GM21825 (cell line): ENCODE measurements around the gene ADCK1.
"Not testable (repeated sequence)": the region's sequence is repeated elsewhere in the genome, so short reads cannot be mapped to it uniquely, and the experiment has no call there.

Experiments
- ATAC-seq: cut with Tn5 transposase; IDR thresholded peaks from one replicate; pipeline ENCODE4 v1.9.1; 2021; ENCODE audit warnings: mild to moderate bottlenecking, moderate library complexity; ENCODE audit not compliant: unreplicated experiment

Gene ADCK1

GRCh38 chr14:77864085-77864484 lies 64.2 kb downstream of the ADCK1 start:
- ATAC-seq = no peak

- no peak for ATAC-seq
Observed at GRCh38 chr14:77864580-77864979, 64.7 kb downstream of the ADCK1 start.

- no peak for ATAC-seq
Observed at GRCh38 chr14:77865455-77865854, 65.5 kb downstream of the ADCK1 start.

- ATAC-seq = no peak
Observed at GRCh38 chr14:77866932-77867331, 67.0 kb downstream of the ADCK1 start.

DNA sequence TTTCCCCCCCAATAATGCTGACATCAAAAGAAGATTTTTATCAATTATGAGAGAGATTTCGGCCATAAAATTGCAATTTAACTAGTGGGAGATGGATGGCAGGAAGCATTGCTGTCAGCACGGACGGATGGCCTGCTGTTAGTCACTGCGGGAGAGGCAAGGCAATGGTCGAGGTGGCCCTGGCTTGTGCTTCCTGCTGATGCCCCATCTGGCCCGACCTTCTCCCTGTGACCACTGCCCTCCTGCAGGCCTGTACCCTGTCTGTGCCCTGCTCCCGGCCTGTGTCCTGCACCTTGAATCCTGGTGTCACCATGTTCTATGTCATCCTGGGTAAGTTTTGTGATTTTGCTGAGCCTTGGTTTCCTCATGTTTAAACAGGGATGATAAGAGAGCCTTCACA lies 67.6 kb downstream of the ADCK1 start:
- no peak for ATAC-seq

DNA sequence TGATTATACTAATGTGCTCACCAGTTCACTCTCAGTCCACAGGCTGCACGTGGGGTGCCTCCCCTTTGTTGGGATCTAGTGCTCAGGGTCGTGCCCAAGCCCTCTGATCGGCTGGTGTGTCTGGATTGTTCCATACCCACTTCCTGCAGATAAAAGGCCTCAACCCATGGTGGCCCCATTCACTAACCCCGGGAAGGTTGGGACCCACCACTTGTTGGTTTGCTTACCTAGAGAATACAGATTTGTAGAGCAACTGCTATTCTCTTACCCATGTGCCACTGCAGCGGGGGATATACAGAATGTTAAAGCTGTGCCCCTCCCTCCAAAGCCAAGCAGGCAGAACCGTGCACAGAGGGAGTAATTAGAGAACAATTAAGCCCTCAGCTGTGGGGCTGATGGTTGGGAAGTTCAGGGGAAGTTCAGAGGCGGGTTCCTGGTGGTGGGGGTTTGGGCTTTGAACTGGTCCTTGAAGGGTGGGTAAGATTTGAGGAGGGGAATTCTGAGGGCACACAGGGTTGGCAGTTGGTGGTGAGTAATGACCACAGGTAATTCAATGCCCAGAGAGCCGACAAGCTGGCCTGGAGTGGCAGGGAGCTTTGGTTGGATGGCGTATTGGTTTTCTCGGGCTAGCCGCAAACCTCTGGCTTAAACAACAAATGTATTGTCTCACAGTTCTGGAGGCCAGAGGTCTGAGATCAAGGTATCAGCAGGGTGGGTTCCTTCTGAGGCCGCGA lies 68.8 kb downstream of the ADCK1 start:
- ATAC-seq = no peak

GRCh38 chr14:77869340-77869739 lies 69.4 kb downstream of the ADCK1 start:
- no peak for ATAC-seq

DNA sequence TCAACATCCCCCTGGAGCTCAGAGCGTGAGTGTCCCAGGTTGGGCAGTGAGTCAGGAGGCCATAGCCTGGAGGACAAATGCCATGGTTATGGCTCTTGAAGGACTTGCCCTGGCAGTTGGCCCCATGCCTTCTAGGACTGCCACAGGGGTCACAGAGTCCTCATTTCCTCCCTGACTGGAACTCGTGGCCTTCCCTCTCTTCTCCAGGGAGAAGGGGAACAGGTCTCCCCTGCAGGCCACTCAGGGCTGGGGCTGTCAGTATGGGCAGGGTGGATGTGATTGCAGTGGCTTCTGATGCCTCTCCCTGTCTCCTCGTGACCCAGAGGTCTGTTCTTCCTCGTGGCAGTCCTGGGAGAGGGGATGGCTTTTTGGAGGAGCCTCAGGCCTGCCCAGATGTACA lies 70.7 kb downstream of the ADCK1 start:
- no peak for ATAC-seq

- no peak for ATAC-seq
Observed at GRCh38 chr14:77872152-77872551, 72.2 kb downstream of the ADCK1 start.

DNA sequence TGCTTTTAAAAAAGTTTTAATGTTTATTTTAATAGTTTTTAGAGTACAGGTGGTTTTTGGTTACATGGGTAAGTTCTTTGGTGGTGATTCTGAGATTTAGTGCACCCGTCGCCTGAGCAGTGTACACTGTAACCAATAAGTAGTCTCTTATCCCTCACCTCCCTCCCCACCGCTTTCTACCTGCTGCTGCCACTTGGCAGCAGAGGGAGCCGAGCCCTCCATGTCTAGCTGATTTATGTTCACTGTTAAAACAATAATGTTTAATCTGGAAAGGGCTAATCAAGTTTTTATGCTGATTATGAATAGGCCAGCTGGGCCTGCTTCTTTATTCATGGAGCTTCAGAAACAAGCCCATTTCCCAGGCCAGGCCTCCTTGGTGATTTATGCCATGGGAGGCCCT lies 73.1 kb downstream of the ADCK1 start:
- ATAC-seq = no peak

- ATAC-seq = no peak
Observed at GRCh38 chr14:77878783-77879182, 78.9 kb downstream of the ADCK1 start.

DNA sequence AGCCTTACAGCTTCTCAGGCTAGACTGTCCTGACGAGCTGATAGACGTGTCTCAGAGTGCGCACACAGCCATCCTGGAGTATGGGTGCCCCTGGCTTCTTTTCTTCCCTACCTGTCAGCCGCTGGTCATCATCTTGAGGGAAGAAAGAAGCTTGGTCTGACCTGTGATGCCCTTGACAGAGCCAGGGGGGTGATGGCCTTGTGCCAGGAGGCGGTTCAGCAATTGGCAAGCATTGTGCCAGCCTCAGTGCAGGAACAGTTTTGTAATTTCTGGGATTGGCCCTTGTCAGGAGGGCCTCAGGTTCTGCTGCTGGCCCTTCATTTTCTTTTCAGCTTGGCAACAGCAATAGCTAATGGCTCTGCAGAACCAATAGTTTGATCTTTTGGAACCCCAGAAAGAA lies 80.1 kb downstream of the ADCK1 start:
- no peak for ATAC-seq

- ATAC-seq = no peak
Observed at GRCh38 chr14:77882098-77882497, 82.2 kb downstream of the ADCK1 start.

DNA sequence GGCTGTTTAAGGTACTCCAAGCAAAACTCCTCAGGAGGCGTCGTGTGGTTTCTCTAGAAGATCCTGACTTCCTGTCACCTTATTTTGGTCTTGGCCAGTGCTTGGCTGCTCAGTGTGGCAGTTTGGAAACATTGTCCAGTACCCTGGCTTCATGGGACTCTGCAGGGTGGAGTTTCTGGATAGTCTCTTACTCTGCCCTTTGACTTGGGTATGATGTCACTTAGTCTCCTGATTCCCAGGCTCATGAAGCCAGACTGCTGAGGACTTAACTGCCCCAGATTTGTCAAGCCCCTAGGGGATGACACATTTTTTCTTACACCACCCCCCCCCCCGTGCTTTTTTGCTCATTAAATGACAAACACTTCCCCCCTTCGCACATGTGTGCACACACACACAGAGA lies 82.7 kb downstream of the ADCK1 start:
- ATAC-seq = no peak

DNA sequence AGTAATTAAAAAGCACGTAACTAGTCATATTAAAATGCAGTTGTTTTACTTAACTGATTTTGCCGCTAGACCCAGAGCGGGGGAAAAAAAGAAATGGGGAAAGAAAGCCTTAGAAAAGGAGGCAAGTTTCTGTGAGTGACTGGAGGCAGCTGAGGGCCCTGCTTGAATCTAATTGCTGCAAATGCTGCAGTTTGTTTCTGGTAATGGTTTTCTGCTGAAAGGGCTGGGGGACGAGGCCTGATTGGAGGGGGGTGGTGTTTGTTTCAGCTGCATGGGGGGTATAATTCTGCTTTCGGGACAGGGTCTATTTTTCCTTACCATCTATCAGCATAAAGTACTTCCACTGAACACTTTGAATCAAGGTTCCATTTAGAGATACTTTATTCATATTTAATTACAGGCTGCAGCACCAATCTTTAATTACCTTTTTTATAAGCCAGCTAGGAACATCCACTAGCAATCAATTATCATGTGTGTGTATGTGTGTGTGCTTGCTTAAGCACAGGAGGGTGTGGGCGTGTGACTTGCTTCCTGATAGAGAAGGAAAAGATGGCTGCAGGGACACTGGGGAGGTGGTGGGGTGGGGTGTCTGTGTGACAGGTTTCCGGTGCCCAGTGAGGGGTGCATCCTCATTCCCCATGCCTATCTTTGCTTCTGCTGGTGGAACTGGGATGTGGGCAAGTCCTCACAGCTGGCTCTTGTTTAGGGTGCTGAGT lies 83.4 kb downstream of the ADCK1 start:
- no peak for ATAC-seq

DNA sequence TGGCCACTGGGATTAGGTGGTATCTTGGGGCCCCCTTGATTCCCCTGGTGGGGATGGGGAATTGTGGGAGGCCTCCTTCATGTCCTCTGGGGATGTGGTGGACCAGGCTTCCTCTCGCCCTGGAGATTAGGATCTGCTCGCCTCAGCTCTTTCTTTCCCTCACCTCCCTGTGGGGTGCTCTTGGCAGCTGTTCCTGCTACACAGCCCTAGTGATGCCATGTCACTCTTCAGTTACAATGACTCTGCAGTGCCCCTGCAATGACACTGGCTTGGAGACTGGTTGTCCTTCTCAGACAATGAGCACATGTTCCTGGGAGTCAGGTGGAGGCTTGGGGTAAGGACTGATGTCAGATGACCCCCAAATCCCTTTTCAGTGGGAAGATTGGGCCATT lies 83.9 kb downstream of the ADCK1 start:
- ATAC-seq = no peak

- ATAC-seq = no peak
Observed at GRCh38 chr14:77885367-77885766, 85.5 kb downstream of the ADCK1 start.

- no peak for ATAC-seq
Observed at GRCh38 chr14:77886010-77886409, 86.1 kb downstream of the ADCK1 start.

- ATAC-seq = not testable (repeated sequence)
Observed at GRCh38 chr14:77888903-77889302, 89.0 kb downstream of the ADCK1 start.

DNA sequence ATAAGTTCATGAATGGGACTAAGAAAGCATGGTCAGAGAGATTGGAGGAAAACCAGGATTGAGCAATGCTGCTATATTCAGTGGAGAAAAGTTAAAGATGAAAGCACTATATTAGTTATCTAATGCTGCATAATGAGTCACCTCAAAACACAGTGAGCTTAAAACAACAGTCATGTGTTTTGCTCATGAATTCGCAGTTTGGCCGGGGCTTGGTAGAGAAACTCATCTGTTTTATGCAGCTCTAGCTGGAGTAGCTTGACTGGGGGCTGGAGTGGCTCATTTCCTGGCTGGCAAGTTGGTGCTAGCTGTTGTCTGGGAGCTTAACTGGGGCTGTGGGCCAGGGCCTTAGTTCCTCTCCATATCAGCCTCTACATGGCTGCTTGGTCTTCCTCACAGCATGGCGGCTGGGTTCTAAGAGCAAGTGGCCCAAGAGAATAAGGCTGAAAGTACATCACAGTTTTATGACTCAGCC lies 90.1 kb downstream of the ADCK1 start:
- ATAC-seq = no peak

- no peak for ATAC-seq
Observed at GRCh38 chr14:77890873-77891272, 91.0 kb downstream of the ADCK1 start.

GRCh38 chr14:77892381-77892871 lies 92.5 kb downstream of the ADCK1 start:
- ATAC-seq = no peak
